EL (cell line): ENCODE measurements around the gene HOXD4.

Experiments used
- DNase-seq: peaks from one replicate; pipeline ENCODE4 v3.0.0-alpha.2; 2016

The HOXD4 gene

GRCh38 chr2:176142281-176142680 is 9.1 kb upstream of the HOXD4 start:
- no peak for DNase-seq

DNA sequence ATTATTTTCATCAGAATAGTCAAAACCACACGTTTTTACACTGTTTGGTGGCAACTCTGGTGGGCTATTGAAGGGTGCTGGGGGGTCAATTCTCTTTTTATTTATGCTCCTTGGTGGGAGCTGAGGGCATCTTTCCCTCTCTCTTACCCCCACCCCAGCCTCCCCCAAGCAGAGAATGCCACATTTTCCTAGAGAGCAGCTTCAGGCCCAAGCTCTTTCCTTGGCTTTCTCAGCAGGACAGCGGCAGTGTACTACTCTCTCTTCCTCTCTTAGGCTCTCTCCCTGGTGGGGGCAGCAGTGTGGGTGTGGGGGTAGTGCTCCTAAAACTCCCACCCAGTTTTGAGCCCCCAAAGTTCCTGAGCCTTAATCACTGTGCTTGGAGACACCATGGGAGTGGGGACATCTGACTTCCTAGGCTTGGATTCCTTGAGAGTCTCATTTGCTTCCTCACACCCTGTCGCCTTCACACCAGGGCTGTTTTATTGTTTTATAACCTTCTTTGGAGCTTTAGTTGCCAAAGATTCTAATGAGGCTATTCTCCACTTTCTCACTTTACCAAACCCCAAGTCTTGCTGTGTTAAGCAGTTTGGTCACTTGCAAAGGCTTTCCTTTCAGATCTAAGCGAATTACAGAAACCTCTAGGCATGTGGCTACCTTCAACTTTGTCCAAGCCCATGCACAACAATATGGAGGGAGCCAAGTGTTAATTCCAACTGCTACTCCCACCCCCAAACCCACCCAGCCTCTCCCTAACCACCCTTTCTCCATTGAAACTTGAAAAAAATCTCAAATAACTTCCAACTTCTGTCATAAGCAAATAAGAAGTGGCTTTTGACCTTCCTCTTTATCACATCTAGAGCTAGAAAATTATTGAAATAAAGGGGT is 6.0 kb upstream of the HOXD4 start:
- DNase-seq, result no peak

- DNase-seq, result no peak
Observed at GRCh38 chr2:176146101-176146500, 5.2 kb upstream of the HOXD4 start.

GRCh38 chr2:176146645-176147044 is 4.7 kb upstream of the HOXD4 start:
- DNase-seq, result no peak

DNA sequence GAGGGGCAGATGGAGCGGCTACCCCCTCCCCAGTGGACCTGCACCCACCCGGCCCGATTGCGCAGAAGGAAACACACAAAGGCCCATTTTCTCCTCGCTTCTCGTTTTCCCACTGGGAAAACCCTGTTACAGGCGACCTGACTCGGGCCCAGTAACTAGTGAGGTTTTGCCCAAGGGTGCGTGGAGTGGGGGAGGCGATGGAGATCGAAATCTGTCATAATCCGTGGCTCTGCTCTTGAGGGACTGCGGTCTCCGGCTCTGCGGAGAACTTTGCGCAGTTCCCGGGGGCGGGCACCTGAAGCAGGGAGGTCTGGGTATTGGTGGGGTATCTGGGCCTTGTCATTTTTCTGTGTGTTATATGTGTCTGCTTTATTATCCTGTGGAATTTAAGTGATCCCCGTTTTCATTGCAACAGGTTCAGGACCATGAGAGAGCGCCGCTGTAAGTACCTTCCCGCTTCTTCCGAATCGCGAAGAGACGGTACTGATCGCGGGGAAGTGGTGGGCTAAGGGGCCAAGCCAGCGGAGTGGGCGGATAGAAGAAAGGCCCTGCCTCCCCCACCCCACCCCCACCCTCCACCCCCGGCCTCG is 4.0 kb upstream of the HOXD4 start:
- no peak for DNase-seq

DNA sequence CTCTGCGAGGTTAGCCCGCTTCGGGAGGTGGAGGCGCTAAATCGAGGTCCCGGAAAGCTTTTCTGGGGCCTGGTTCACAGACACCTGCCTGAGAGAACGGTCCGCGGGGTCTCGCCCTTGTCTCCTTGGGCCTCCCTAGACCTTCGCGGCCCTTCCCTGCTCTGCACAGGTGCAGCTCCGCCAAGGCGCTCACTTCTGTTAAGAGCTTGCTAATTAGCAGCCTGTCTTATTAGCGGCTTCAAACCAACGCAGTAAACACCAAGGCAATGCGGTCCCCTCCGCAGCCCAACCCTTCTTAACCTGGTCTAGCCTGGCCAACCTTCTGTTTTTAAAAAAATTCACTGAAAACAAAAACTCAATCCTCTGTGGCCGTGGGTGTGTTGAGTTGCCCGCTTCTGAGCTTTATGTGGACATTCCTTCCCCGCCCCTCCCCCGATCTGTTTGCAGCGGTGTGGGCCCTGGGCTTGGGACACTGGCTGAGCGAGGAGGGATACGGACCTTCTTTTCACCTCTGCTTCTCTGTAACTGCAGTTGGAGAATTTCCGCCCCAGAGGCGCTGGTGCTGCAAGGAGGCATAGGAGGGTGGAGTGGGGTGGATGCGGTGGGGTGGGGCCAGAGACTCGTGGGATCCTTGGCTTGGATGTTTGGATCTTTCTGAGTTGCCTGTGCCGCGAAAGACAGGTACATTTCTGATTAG is 3.4 kb upstream of the HOXD4 start:
- DNase-seq, result no peak

DNA sequence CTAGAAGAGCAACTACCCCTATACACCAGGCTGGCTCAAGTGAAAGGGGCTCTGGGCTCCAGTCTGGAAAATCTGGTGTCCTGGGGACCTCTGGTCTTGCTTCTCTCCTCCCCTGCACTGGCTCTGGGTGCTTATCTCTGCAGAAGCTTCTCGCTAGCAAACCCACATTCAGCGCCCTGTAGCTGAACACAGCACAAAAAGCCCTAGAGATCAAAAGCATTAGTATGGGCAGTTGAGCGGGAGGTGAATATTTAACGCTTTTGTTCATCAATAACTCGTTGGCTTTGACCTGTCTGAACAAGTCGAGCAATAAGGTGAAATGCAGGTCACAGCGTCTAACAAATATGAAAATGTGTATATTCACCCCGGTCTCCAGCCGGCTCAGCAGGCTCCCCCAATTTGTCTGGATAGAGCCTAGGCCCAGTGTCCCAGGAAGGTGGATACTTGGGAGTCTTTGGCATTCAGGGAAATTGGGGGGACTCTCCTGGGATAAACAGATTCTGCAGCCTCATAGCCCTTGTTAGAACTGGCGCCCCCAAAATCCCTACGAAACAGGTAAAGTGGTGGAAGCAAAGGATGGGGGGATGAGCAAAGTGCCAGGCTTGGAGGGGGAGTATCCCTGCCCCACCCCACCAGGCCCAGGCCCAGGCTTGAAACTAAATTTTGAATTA is 2.5 kb upstream of the HOXD4 start:
- DNase-seq, result no peak

DNA sequence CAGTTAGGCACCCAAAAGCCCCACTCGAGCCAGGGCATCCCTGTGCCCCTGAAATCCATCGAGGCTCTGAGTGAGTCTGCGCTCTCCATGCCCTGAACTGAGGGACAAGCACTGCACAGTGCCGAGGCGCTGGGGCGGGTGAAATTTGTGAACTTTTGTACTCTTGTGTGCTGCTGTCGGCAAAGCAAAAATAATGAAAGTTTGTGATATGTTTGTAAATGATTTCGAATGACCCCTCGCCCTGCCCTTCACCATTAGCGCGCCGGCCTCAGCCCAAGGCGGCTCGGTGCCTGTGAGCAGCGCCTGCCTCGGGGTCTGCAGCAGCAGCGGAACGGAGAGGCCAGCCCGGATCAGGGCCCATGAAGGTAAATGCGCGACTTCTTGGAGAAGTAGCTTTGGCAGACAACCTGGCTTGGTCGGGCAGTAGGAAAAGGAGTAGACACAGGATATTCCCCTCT is 1.8 kb upstream of the HOXD4 start:
- no peak for DNase-seq

- no peak for DNase-seq
Observed at GRCh38 chr2:176149939-176150583, 1.3 kb upstream of the HOXD4 start.

GRCh38 chr2:176150584-176151441 is 537 bp upstream of the HOXD4 start:
- DNase-seq, result no peak

- no peak for DNase-seq
Observed at GRCh38 chr2:176152350-176153181, 1.2 kb downstream of the HOXD4 start.

DNA sequence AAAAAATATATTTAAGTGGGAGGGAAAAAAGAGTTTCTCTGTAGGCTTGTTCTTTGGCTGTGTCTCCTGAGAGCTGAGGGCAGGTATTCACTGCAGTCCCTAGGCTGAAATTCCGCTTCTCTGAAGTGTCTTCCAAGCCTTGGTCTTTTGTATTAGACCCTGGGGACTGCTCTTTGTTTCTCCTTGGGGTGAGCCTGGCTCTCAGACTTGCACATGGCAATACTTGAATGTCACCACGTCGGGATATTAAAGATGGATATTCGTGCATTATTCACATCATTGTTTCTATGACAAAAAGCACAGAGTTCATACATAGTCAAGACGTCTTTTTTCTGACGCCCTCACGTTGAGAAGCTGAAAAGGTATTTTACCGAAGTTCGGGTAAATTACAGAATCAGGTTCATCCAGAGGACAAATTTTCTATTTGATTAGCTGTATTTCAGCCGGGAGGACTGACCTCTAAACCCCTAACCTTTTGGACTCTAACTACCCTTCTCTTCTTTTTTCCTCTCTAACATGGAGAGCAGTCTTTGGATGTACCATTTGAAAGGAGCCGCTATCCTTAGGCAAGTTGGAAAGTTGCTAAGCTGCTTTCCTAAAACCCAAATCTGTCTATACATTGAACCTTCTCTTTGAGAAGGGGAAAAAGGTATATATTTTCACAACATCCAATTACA is 3.4 kb downstream of the HOXD4 start:
- DNase-seq, result no peak

GRCh38 chr2:176155356-176156044 is 4.2 kb downstream of the HOXD4 start:
- no peak for DNase-seq

GRCh38 chr2:176156301-176156806 is 5.0 kb downstream of the HOXD4 start:
- DNase-seq, result no peak

DNA sequence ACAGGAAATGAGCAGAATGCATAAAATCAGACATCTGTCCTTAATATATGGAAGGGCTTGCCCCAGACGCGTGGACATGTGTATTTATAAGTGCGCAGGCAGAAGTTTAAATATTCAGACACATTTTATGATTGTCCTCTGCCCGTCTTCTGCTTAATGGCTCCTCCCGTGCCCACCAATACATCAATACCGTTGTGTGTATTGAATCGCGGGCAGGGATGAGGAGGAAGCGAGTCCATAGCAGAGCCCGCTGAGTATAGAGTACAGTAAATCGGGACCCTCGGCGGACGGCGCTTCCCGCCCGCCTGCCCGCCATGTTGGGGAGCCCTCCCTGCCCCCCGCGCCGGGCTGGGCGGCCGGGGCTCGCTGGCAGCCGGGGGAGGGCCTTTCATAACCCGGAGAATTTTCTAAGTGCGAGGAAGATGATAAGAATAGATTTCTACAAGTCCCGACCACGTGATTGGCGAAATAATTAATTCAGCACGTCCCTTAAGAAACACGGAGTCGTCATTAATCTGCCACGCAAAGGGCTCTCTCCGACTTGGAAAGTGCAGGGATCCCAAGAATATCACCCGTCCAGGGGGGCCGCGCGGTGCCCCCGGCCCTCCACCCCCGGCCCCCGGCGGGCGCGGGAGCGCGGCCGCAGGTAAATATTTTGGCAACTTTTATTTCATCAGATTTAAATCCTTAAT is 5.6 kb downstream of the HOXD4 start, which contains the start of gene HOXD3:
Gene HOXD3 (plus strand): TSS at position 501 of the 692 bp plus-strand sequence. CDS start 11,808 bp downstream, outside the sequence.
- DNase-seq, result no peak

GRCh38 chr2:176157499-176158185 is 6.3 kb downstream of the HOXD4 start:
- DNase-seq, result no peak

DNA sequence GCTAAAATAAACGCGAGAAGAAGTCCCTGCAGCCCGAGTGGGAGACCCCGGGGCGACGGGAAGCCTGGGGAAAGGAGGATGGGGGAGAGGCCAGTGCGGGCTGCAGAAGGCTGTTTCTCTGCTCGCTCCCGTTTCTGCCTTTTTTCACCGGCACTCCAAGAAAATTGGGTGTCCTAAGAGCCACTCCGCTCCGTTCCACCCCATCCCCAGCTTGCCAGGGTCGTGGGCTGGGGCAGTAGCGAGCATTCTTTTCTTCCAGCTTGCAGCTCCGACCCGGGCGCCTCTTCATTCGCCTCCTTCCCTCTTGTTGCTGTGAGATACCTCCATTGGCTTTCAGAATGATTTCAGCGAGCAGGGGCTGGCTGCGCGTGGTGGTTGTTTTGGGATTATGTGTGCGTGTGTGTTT is 6.8 kb downstream of the HOXD4 start:
- DNase-seq, result no peak
